ENCODE results near the gene TFR2.
A peak's percentile ranks its signal among the peaks of the same experiment; 100 is the strongest.

Gene TFR2

GRCh38 chr7:100582650-100583049 is 58.7 kb downstream of the TFR2 start:
- peaks cover 40% of the 10 kb centered on the region for H3K4me1 Mint-ChIP-seq (ENCODE audit: low read depth)
- peak overlapping the region; percentile 98 for H3K4me3 Mint-ChIP-seq
- H3K27me3 Mint-ChIP-seq, result no peaks in the 10 kb centered on the region
- peak overlapping the region; percentile 95 for H3K27ac Mint-ChIP-seq
- H3K9me3 Mint-ChIP-seq (ENCODE audit: low read depth), result no peaks in the 10 kb centered on the region
- H3K36me3 Mint-ChIP-seq, result peaks cover 2% of the 10 kb centered on the region

GRCh38 chr7:100582041-100582579 is 59.2 kb downstream of the TFR2 start:
- peak overlapping the region; percentile 95 for H3K27ac Mint-ChIP-seq
- peak overlapping the region; percentile 98 for H3K4me3 Mint-ChIP-seq

GRCh38 chr7:100580466-100581283 is 60.7 kb downstream of the TFR2 start:
- Mint-ChIP-seq H3K27ac (no peak overlapping the region), H3K4me1 (ENCODE audit: low read depth) (peaks cover 37% of the 10 kb centered on the region), H3K36me3 (peaks cover 2% of the 10 kb centered on the region), H3K27me3 (no peaks in the 10 kb centered on the region), H3K4me3 (no peak overlapping the region), H3K9me3 (ENCODE audit: low read depth) (no peaks in the 10 kb centered on the region)

More at GRCh38 chr7:100582041-100582579, 59.2 kb downstream of the TFR2 start:
- Mint-ChIP-seq H3K9me3 (ENCODE audit: low read depth) (no peaks in the 10 kb centered on the region), H3K36me3 (peaks cover 2% of the 10 kb centered on the region), H3K27me3 (no peaks in the 10 kb centered on the region), H3K4me1 (ENCODE audit: low read depth) (peaks cover 40% of the 10 kb centered on the region)

GRCh38 chr7:100578246-100579183 is 62.8 kb downstream of the TFR2 start:
- H3K4me1 Mint-ChIP-seq (ENCODE audit: low read depth), result peaks cover 21% of the 10 kb centered on the region
- no peaks in the 10 kb centered on the region for H3K27me3 Mint-ChIP-seq
- peak overlapping the region; percentile 16 for H3K27ac Mint-ChIP-seq
- no peaks in the 10 kb centered on the region for H3K9me3 Mint-ChIP-seq (ENCODE audit: low read depth)
- peaks cover 2% of the 10 kb centered on the region for H3K36me3 Mint-ChIP-seq
- no peak overlapping the region for H3K4me3 Mint-ChIP-seq

- no peaks in the 10 kb centered on the region for H3K9me3 Mint-ChIP-seq (ENCODE audit: low read depth)
- H3K4me1 Mint-ChIP-seq (ENCODE audit: low read depth), result peaks cover 11% of the 10 kb centered on the region
- H3K4me3 Mint-ChIP-seq, result no peak overlapping the region
- H3K27ac Mint-ChIP-seq, result no peak overlapping the region
- H3K27me3 Mint-ChIP-seq, result no peaks in the 10 kb centered on the region
- peaks cover 2% of the 10 kb centered on the region for H3K36me3 Mint-ChIP-seq
Measured at GRCh38 chr7:100577507-100577906, 63.8 kb downstream of the TFR2 start.

- H3K4me3 Mint-ChIP-seq, result no peak overlapping the region
- peaks cover 2% of the 10 kb centered on the region for H3K36me3 Mint-ChIP-seq
- peaks cover 11% of the 10 kb centered on the region for H3K4me1 Mint-ChIP-seq (ENCODE audit: low read depth)
- no peak overlapping the region for H3K27ac Mint-ChIP-seq
- H3K27me3 Mint-ChIP-seq, result no peaks in the 10 kb centered on the region
- H3K9me3 Mint-ChIP-seq (ENCODE audit: low read depth), result no peaks in the 10 kb centered on the region
Measured at GRCh38 chr7:100577103-100577502, 64.2 kb downstream of the TFR2 start.

GRCh38 chr7:100576384-100576993 is 64.9 kb downstream of the TFR2 start:
- no peaks in the 10 kb centered on the region for H3K9me3 Mint-ChIP-seq (ENCODE audit: low read depth)

GRCh38 chr7:100575746-100576383 is 65.5 kb downstream of the TFR2 start:
- Mint-ChIP-seq H3K27me3 (no peaks in the 10 kb centered on the region), H3K36me3 (peaks cover 2% of the 10 kb centered on the region), H3K27ac (no peak overlapping the region), H3K4me3 (no peak overlapping the region), H3K9me3 (ENCODE audit: low read depth) (no peaks in the 10 kb centered on the region), H3K4me1 (ENCODE audit: low read depth) (peaks cover 13% of the 10 kb centered on the region)

More at GRCh38 chr7:100576384-100576993, 64.9 kb downstream of the TFR2 start:
- peaks cover 2% of the 10 kb centered on the region for H3K36me3 Mint-ChIP-seq
- H3K4me1 Mint-ChIP-seq (ENCODE audit: low read depth), result peaks cover 12% of the 10 kb centered on the region
- no peak overlapping the region for H3K27ac Mint-ChIP-seq
- no peak overlapping the region for H3K4me3 Mint-ChIP-seq
- H3K27me3 Mint-ChIP-seq, result no peaks in the 10 kb centered on the region

- Mint-ChIP-seq H3K9me3 (ENCODE audit: low read depth) (no peaks in the 10 kb centered on the region), H3K27me3 (no peaks in the 10 kb centered on the region), H3K27ac (no peak overlapping the region), H3K4me3 (no peak overlapping the region), H3K4me1 (ENCODE audit: low read depth) (peaks cover 17% of the 10 kb centered on the region), H3K36me3 (peaks cover 2% of the 10 kb centered on the region)
Measured at GRCh38 chr7:100575206-100575631, 66.1 kb downstream of the TFR2 start.

GRCh38 chr7:100574362-100575205 is 66.8 kb downstream of the TFR2 start:
- Mint-ChIP-seq H3K9me3 (ENCODE audit: low read depth) (no peaks in the 10 kb centered on the region), H3K4me3 (no peak overlapping the region), H3K27ac (no peak overlapping the region), H3K27me3 (no peaks in the 10 kb centered on the region), H3K36me3 (peaks cover under 1% of the 10 kb centered on the region), H3K4me1 (ENCODE audit: low read depth) (peaks cover 17% of the 10 kb centered on the region)

GRCh38 chr7:100573691-100574361 is 67.5 kb downstream of the TFR2 start, which contains the start of gene SAP25:
Gene SAP25 (minus strand): TSS chr7:100573900. CDS start chr7:100573742, 158 bp downstream.
- H3K36me3 Mint-ChIP-seq, result no peaks in the 10 kb centered on the region
- no peaks in the 10 kb centered on the region for H3K9me3 Mint-ChIP-seq (ENCODE audit: low read depth)
- H3K4me1 Mint-ChIP-seq (ENCODE audit: low read depth), result peaks cover 22% of the 10 kb centered on the region
- no peaks in the 10 kb centered on the region for H3K27me3 Mint-ChIP-seq
- no peak within 1 kb of the TSS for H3K27ac Mint-ChIP-seq
- no peak within 1 kb of the TSS for H3K4me3 Mint-ChIP-seq

GRCh38 chr7:100572949-100573675 is 68.2 kb downstream of the TFR2 start:
- Mint-ChIP-seq H3K27ac (no peak overlapping the region), H3K27me3 (no peaks in the 10 kb centered on the region), H3K36me3 (no peaks in the 10 kb centered on the region), H3K4me1 (ENCODE audit: low read depth) (peaks cover 27% of the 10 kb centered on the region), H3K9me3 (ENCODE audit: low read depth) (no peaks in the 10 kb centered on the region), H3K4me3 (no peak overlapping the region)

Data from activated naive CD8-positive, alpha-beta T cell (primary cell).